K562 (cell line): Measurements from ENCODE around the gene ZNF333. TPM values are rescaled to one million over a fixed set of nuclear protein-coding genes. Genes with fewer than 3 reads are reported as not detected.
A peak's percentile ranks its signal among the peaks of the same experiment; 100 is the strongest.
"Not testable (repeated sequence)": the region's sequence is repeated elsewhere in the genome, so short reads cannot be mapped to it uniquely, and the experiment has no call there.

Source experiments
- ATAC-seq: fragments of 200-7000 bp; cut with Tn5 transposase; 3 replicates; pipeline ENCODE4 v1.9.1; 2020; ENCODE audit warnings: moderate library complexity
- BruUV-seq: library from RNA; stranded (reverse); fragments of 400-500 nt; replicated peaks from 2 replicates; lab custom pipeline; 2021; lab: Mats Ljungman, UMichigan
- CTCF ChIA-PET: fragments of 300-600 bp; formaldehyde crosslinking; extraction: SDS; loops from one replicate; lab custom pipeline; 2021; ENCODE audit warnings: low intra/inter-chr PET ratio; lab: Yijun Ruan, JAX
- POLR2A ChIA-PET: fragments of 300-600, 350-650 bp; sonication (Branson Sonifier 250); formaldehyde crosslinking; extraction: SDS; loops from one replicate; lab custom pipeline; 2021; ENCODE audit warnings: antibody characterized with exemption, inconsistent platforms; lab: Yijun Ruan, JAX
- DNase-seq, 4 experiments: peaks; one replicate each; pipeline versions ENCODE4 v3.0.0 to v3.0.0-alpha.2; 2011 to 2018; ENCODE audit warnings: low spot score in 3 of 4, mixed read lengths in 3 of 4; ENCODE audit errors: extremely low read depth in 1 of 4
- FAIRE-seq: peaks from 2 replicates; lab custom pipeline; 2011; peaks lifted over from hg19 to GRCh38; lab: Jason Lieb, UNC
- H2AFZ ChIP-seq: 2 replicates; pipeline ENCODE4 v1.6.0; 2011; ENCODE audit warnings: low read depth, low read length, control low read depth, inconsistent platforms
- H3K27ac ChIP-seq: fragments of 200-600 bp; 3 replicates; pipeline ENCODE4 v1.8.0; 2011; ENCODE audit warnings: low read depth, mild to moderate bottlenecking, control low read depth, inconsistent platforms, low read length, moderate library complexity, mixed read lengths; ENCODE audit errors: extremely low read depth
- H3K27me3 ChIP-seq, 2 experiments: fragments of 300-600 bp in 1 of 2; 2 replicates in 1 of 2; 3 replicates in 1 of 2; pipeline versions ENCODE4 v1.6.0 to v1.8.0; 2011; ENCODE audit warnings: inconsistent platforms in 2 of 2, low read length in 2 of 2, mild to moderate bottlenecking in 1 of 2, mixed read lengths in 1 of 2, moderate library complexity in 1 of 2; ENCODE audit not compliant: control insufficient read depth in 2 of 2, insufficient read depth in 2 of 2
- H3K36me3 ChIP-seq: fragments of 300-600 bp; 3 replicates; pipeline ENCODE4 v1.8.0; 2011; ENCODE audit warnings: mild to moderate bottlenecking, low read length, inconsistent platforms; ENCODE audit not compliant: control insufficient read depth, insufficient read depth
- H3K4me1 ChIP-seq, 2 experiments: fragments of 200-600 bp in 1 of 2; replicated peaks in 1 of 2; 2 replicates in 1 of 2; 3 replicates in 1 of 2; pipeline versions ENCODE4 v1.5.1 to v1.8.0; 2011; ENCODE audit warnings: inconsistent platforms in 2 of 2, low read length in 2 of 2, mild to moderate bottlenecking in 1 of 2, mixed read lengths in 1 of 2, moderate library complexity in 1 of 2; ENCODE audit not compliant: control insufficient read depth in 2 of 2, insufficient read depth in 2 of 2
- H3K4me2 ChIP-seq: 2 replicates; pipeline ENCODE4 v1.6.1; 2011; ENCODE audit warnings: low read length, control low read depth, inconsistent platforms, mixed read lengths; ENCODE audit not compliant: insufficient read depth
- H3K4me3 ChIP-seq: fragments of 200-600 bp; sonication (generic), shearing (Covaris generic); 2 replicates; pipeline ENCODE4 v1.5.1; 2016; ENCODE audit warnings: control low read depth, inconsistent platforms
- H3K79me2 ChIP-seq: fragments of 200-600 bp; 3 replicates; pipeline ENCODE4 v1.8.0; 2011; ENCODE audit warnings: low read length, inconsistent platforms; ENCODE audit not compliant: control insufficient read depth, insufficient read depth
- H3K9ac ChIP-seq, 2 experiments: 2 replicates each; pipeline versions ENCODE4 v1.6.0 to v1.6.1; 2011; ENCODE audit warnings: low read depth in 2 of 2, low read length in 2 of 2, control low read depth in 1 of 2, inconsistent platforms in 1 of 2, mild to moderate bottlenecking in 1 of 2, mixed read lengths in 1 of 2; ENCODE audit not compliant: insufficient read depth in 1 of 2
- H3K9me1 ChIP-seq: one replicate; pipeline ENCODE4 v1.6.0; 2011; ENCODE audit warnings: inconsistent platforms, mild to moderate bottlenecking, low read length, moderate library complexity; ENCODE audit not compliant: control insufficient read depth, insufficient read depth
- H3K9me3 ChIP-seq: replicated peaks from 2 replicates; pipeline ENCODE4 v1.5.1; 2011; ENCODE audit warnings: low read depth, low read length, inconsistent platforms; ENCODE audit not compliant: control insufficient read depth, insufficient read depth
- H4K20me1 ChIP-seq: replicated peaks from 2 replicates; pipeline ENCODE4 v1.6.1; 2011; ENCODE audit warnings: low read length, inconsistent platforms, mixed read lengths; ENCODE audit not compliant: control insufficient read depth, insufficient read depth
- CCAR2 ChIP-seq: fragments of 200-400 bp; formaldehyde crosslinking; IDR thresholded peaks from 2 replicates; pipeline ENCODE4 v1.6.1; 2017; ENCODE audit warnings: mild to moderate bottlenecking, low read depth, low read length
- ESRRB ChIP-seq: fragments of 250-450 bp; sonication (Bioruptor Pico); IDR thresholded peaks from 2 replicates; pipeline ENCODE4 v1.5.0; 2020; ENCODE audit warnings: mild to moderate bottlenecking, moderate library complexity, borderline replicate concordance
- HSF4 ChIP-seq: fragments of 250-450 bp; sonication (Bioruptor Pico); IDR thresholded peaks from 2 replicates; pipeline ENCODE4 v2.1.2; 2022; ENCODE audit warnings: mild to moderate bottlenecking, moderate library complexity, borderline replicate concordance
- IRF2 ChIP-seq: sonication (generic); formaldehyde crosslinking; IDR thresholded peaks from 2 replicates; pipeline ENCODE4 v1.8.1; 2022; ENCODE audit warnings: mild to moderate bottlenecking, missing genetic modification reagents
- MED1 ChIP-seq: sonication (generic); formaldehyde crosslinking; IDR thresholded peaks from 2 replicates; pipeline ENCODE4 v1.8.1; 2023; ENCODE audit warnings: missing genetic modification reagents, borderline replicate concordance
- PCBP2 ChIP-seq: fragments of 200-400 bp; formaldehyde crosslinking; IDR thresholded peaks from 2 replicates; pipeline ENCODE4 v1.6.1; 2018; ENCODE audit warnings: low read length, low read depth, mild to moderate bottlenecking, moderate library complexity; ENCODE audit not compliant: poor library complexity, severe bottlenecking
- TEAD2 ChIP-seq: fragments of 450-650 bp; IDR thresholded peaks from 2 replicates; pipeline ENCODE4 v1.6.1; 2016; ENCODE audit warnings: missing genetic modification characterization, control low read depth, missing compliant biosample characterization
- WGBS: fragments of 100-300 bp; shearing (Covaris generic); methylation state at CpG from one replicate; pipeline ENCODE4 v1.1.6; 2016; ENCODE audit warnings: low coverage, mixed read lengths; ENCODE audit not compliant: insufficient coverage; ENCODE audit errors: missing lambda C conversion rate; 5-methylcytosine and 5-hydroxymethylcytosine counted together
- in situ Hi-C: fragments of 300-500 bp; cut with MboI; formaldehyde crosslinking; loops from 4 replicates; pipeline ENCODE4 v1.15.0; 2018; ENCODE audit warnings: inconsistent platforms, mixed read lengths
- intact Hi-C: fragments of 100-400 bp; cut with micrococcal nuclease; formaldehyde crosslinking; loops from 2 replicates; pipeline ENCODE4 v1.14.2; 2022
- polyA plus RNA-seq, 8 experiments: library from polyadenylated mRNA; depleted of rRNA in 4 of 8; stranded (reverse) in 5 of 8; unstranded in 3 of 8; fragments of >200 nt; fragmentation: Nextera tagmentation in 2 of 8; fragmentation: Illumina TruSeq in 1 of 8; extraction: Ambion mirVana in 2 of 8; extraction: Trizol in 1 of 8; gene quantifications; 2 replicates each; pipeline versions ENCODE4 v1.2.1 to v1.2.3, GENCODE V29; 2011 to 2014; ENCODE audit warnings: inconsistent platforms in 1 of 8, missing spikeins in 1 of 8
- total RNA-seq, 7 experiments: library from RNA; depleted of rRNA in 6 of 7; stranded (reverse); fragments of >200 nt in 6 of 7; fragmentation: Illumina TruSeq in 2 of 7; extraction: Trizol in 2 of 7; gene quantifications; 2 replicates each; pipeline versions ENCODE4 v1.2.1 to v1.2.3, GENCODE V29; 2011 to 2021; ENCODE audit warnings: low replicate concordance in 1 of 7
- TF ChIP-seq, protein P1 (sequence below): IDR thresholded peaks from 2 replicates; pipeline ENCODE4 v1.6.1; 2016; ENCODE audit warnings: missing genetic modification characterization, missing compliant biosample characterization

The ZNF333 gene
- total and polyA plus RNA-seq, 9 of the 15 experiments (the other 6 are each of a cell fraction or from before 2014, with no cell fraction given): 2.8 to 10.3 (median 6.3) TPM

DNA sequence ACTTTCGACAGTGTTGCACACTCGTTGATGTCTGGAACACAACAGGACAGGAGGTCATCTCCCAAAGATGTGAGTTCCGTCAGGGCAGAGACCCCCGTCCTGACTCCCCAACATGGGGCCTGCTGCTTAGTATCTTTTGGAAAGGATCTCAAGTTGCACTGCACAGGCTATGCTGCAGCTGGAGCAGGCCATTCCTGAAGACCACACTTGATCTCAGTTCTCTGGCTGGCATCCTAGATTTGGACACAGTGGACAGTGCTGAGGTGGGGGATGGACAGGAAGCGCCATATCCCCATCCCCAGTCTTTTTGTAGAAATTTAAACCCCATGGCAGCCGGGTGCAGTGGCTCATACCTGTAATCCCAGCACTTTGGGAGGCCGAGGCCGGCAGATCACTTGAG is 82.6 kb downstream of the ZNF333 start (continued):
- no peak for TF ChIP-seq HSF4 (CRISPR knock-in tag)

DNA sequence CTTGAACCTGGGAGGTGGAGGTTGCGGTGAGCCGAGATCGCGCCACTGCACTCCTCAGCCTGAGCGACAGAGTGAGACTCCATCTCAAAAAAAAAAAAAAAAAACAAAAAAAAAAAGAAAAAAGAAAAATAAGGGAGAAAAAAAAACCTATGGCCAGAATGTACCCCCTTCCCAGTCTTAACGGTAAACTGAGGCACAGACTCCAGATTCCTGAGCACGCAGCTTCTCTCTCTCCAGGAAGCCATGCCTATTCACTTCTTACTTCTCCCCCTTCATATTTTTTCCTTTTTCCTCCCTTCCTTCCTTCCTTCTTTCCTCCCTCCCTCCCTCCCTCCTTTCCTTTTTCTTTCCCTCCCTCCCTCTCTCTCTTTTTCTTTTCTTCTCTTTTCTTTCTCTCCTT is 83.1 kb downstream of the ZNF333 start:
- BruUV-seq: no TSS peak

DNA sequence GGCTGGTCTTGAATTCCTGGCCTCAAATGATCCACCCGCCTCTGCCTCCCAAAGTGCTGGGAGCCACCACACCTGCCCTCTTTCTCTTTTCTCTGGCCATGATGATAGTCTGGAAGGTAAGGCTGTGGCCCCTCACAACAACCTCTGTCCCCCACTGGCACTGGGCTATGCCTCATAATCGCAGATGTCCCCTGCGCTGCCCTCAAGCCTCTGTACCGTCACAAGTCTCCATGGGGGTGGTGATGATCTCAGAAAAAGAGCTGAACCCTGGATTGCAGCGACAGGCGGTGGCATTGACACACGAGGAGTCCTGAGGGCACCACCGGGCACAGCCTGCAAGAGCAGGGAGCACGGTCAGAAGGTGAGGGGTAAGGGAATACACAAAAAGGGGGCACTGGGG is 83.9 kb downstream of the ZNF333 start:
- intact Hi-C loops, H4K20me1 ChIP-seq, H3K4me2 ChIP-seq, H3K9me3 ChIP-seq, H3K9me1 ChIP-seq, FAIRE-seq, H2AFZ ChIP-seq, H3K9ac ChIP-seq, H3K27me3 ChIP-seq, ATAC-seq, in situ Hi-C loops, DNase-seq, BruUV-seq, H3K4me3 ChIP-seq, CTCF ChIA-PET, H3K27ac ChIP-seq: not testable (repeated sequence)
- 90% methylated on average over 2 of the region's 9 CpGs for WGBS
- Histone ChIP-seq H3K79me2 (peaks cover 22% of the 10 kb centered on the region), H3K36me3 (peaks cover 42% of the 10 kb centered on the region; the same call in 2 of the 3 replicates), H3K4me1 (peaks cover 0 to 23% of the 10 kb centered on the region in 2 experiments; a peak in 3 of 5 replicates)
- POLR2A ChIA-PET: interaction anchor here (1.2 kb wide), 1 partner anchor 83 kb away, joined by 3 read pairs; the partner anchor contains the start of gene ZNF333

More for the DNA sequence above, 83.1 kb downstream of the ZNF333 start:
- WGBS: no CpG with 5 or more reads among the region's 7 CpGs
- ATAC-seq (no peak), FAIRE-seq (no peak), DNase-seq (no peak)
- TF ChIP-seq, protein P1, sequence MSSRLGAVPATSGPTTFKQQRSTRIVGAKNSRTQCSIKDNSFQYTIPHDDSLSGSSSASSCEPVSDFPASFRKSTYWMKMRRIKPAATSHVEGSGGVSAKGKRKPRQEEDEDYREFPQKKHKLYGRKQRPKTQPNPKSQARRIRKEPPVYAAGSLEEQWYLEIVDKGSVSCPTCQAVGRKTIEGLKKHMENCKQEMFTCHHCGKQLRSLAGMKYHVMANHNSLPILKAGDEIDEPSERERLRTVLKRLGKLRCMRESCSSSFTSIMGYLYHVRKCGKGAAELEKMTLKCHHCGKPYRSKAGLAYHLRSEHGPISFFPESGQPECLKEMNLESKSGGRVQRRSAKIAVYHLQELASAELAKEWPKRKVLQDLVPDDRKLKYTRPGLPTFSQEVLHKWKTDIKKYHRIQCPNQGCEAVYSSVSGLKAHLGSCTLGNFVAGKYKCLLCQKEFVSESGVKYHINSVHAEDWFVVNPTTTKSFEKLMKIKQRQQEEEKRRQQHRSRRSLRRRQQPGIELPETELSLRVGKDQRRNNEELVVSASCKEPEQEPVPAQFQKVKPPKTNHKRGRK (tag): peak; percentile 57; the same call in 1 of the 2 replicates
- TF ChIP-seq PCBP2 (peak; percentile 62), CCAR2 (no peak), IRF2 (CRISPR knock-in tag) (no peak), ESRRB (CRISPR knock-in tag) (no peak), MED1 (CRISPR knock-in tag) (no peak), TEAD2 (tag) (no peak)
- Histone ChIP-seq H3K36me3 (peaks cover 49% of the 10 kb centered on the region; the same call in 2 of the 3 replicates), H3K27me3 (no peaks in the 10 kb centered on the region), H3K4me3 (no peak overlapping the region), H3K4me2 (no peak overlapping the region), H2AFZ (no peak overlapping the region), H3K4me1 (peaks cover 0 to 23% of the 10 kb centered on the region in 2 experiments; a peak in 3 of 5 replicates), H3K27ac (no peak overlapping the region), H4K20me1 (no peaks in the 10 kb centered on the region), H3K9me1 (no peaks in the 10 kb centered on the region), H3K79me2 (peaks cover 22% of the 10 kb centered on the region), H3K9me3 (no peaks in the 10 kb centered on the region), H3K9ac (no peak overlapping the region)
- intact Hi-C loops (no loop called here), in situ Hi-C loops (no loop called here)
- CTCF ChIA-PET: no interaction called here
- POLR2A ChIA-PET: interaction anchor here (0.9 kb wide), 1 partner anchor 12 kb away, joined by 3 read pairs; no protein-coding TSS in a partner anchor
